ENCODE data around the gene AZI2. TPM values are rescaled to one million over a fixed set of nuclear protein-coding genes. Genes with fewer than 3 reads are reported as not detected.

The AZI2 gene
- total and polyA plus RNA-seq, 10 of the 15 experiments (the other 5 are each of a cell fraction or from before 2014, with no cell fraction given) = 19.9 to 91.7 (median 35.5) TPM

GRCh38 chr3:28278918-28279317 lies 69.7 kb downstream of the AZI2 start:
- Histone ChIP-seq H3K36me3 (ENCODE audit: control insufficient read depth in 2 of 2, insufficient read depth in 2 of 2, low read length in 1 of 2) (peaks cover 4 to 5% of the 10 kb centered on the region in 2 experiments; a peak in 3 of 4 replicates), H3K27ac (ENCODE audit: control insufficient read depth, insufficient read depth) (no peak overlapping the region), H4K20me1 (ENCODE audit: control insufficient read depth, insufficient read depth) (no peaks in the 10 kb centered on the region), H3K4me1 (ENCODE audit: control insufficient read depth, insufficient read depth, low read length) (no peaks in the 10 kb centered on the region), H3K4me2 (ENCODE audit: control insufficient read depth, insufficient read depth) (no peak overlapping the region), H3K27me3 (replicated peaks in 1 of 2; ENCODE audit: control insufficient read depth in 2 of 2, insufficient read depth in 2 of 2, low read length in 1 of 2) (no peaks in the 10 kb centered on the region), H3K79me2 (ENCODE audit: control insufficient read depth, insufficient read depth, low read length) (no peaks in the 10 kb centered on the region; the same call in 1 of the 2 replicates), H3K9me3 (replicated peaks; ENCODE audit: control insufficient read depth, insufficient read depth, low read length) (peaks cover 1% of the 10 kb centered on the region; the same call in 1 of the 3 replicates), H3K4me3 (no peak overlapping the region), H2AFZ (ENCODE audit: control insufficient read depth, low read depth, low read length) (no peak overlapping the region), H3K9ac (ENCODE audit: control insufficient read depth, insufficient read depth, low read length) (no peak overlapping the region)
- no peak for DNase-seq (ENCODE audit: low read depth, low spot score)
- ChIA-PET SMC1A (ENCODE audit: uncharacterized antibody, unreplicated experiment) (interaction anchor here (0.6 to 2.6 kb wide), 6 partner anchors 9 to 324 kb away, joined by 3 to 15 read pairs (median 3); no protein-coding TSS in a partner anchor), CTCF (interaction anchor here (0.6 to 1.3 kb wide), 4 partner anchors 9 to 567 kb away, joined by 3 to 7 read pairs (median 4); no protein-coding TSS in a partner anchor), RAD21 (ENCODE audit: unreplicated experiment) (interaction anchor here (0.8 to 2.6 kb wide), 3 partner anchors 25 to 36 kb away, joined by 3 to 8 read pairs (median 3); no protein-coding TSS in a partner anchor), POLR2A (interaction anchor here (0.5 to 1.2 kb wide), 3 partner anchors 39 to 811 kb away, joined by 3 to 4 read pairs (median 4); no protein-coding TSS in a partner anchor)
- intact Hi-C loops (cut with micrococcal nuclease; ENCODE audit: unreplicated experiment) = no loop called here
- no peak for ATAC-seq
- TF ChIP-seq POLR2A (IDR thresholded peaks at IDR 0.05; ENCODE audit: low read depth, low read length) (no peak), IKZF1 (conservative IDR thresholded peaks at IDR 0.05) (no peak), MAX (IDR thresholded peaks at IDR 0.05; ENCODE audit: low read depth, low read length) (no peak), MEF2B (IDR thresholded peaks at IDR 0.05; ENCODE audit: partially characterized antibody, poor library complexity, severe bottlenecking) (no peak), POLR2AphosphoS5 (IDR thresholded peaks at IDR 0.05; ENCODE audit: low read length) (no peak), ATF7 (IDR thresholded peaks at IDR 0.05; ENCODE audit: low read depth) (no peak), ZNF274 (IDR thresholded peaks at IDR 0.05; ENCODE audit: insufficient read depth, insufficient read length) (no peak), CREB1 (IDR thresholded peaks at IDR 0.05; ENCODE audit: low read depth) (no peak), MTA3 (IDR thresholded peaks at IDR 0.05; ENCODE audit: borderline replicate concordance, low read length) (no peak), YBX1 (IDR thresholded peaks at IDR 0.05) (no peak)
- no TSS peak for BruUV-seq (replicated peaks)
- in situ Hi-C loops (cut with MboI) = no loop called here
- no peak for FAIRE-seq
- WGBS (ENCODE audit: insufficient coverage, insufficient replicate concordance, low lambda C conversion rate, missing lambda C conversion rate) = 67% methylated on average over 2 of the region's 2 CpGs

Data from GM12878 (cell line).